ENCODE data around the gene C1QTNF6. TPM values are rescaled to one million over a fixed set of nuclear protein-coding genes. Genes with fewer than 3 reads are reported as not detected.

The C1QTNF6 gene
- total RNA-seq, 1 donor from 2014 or later, result 3.3 TPM

DNA sequence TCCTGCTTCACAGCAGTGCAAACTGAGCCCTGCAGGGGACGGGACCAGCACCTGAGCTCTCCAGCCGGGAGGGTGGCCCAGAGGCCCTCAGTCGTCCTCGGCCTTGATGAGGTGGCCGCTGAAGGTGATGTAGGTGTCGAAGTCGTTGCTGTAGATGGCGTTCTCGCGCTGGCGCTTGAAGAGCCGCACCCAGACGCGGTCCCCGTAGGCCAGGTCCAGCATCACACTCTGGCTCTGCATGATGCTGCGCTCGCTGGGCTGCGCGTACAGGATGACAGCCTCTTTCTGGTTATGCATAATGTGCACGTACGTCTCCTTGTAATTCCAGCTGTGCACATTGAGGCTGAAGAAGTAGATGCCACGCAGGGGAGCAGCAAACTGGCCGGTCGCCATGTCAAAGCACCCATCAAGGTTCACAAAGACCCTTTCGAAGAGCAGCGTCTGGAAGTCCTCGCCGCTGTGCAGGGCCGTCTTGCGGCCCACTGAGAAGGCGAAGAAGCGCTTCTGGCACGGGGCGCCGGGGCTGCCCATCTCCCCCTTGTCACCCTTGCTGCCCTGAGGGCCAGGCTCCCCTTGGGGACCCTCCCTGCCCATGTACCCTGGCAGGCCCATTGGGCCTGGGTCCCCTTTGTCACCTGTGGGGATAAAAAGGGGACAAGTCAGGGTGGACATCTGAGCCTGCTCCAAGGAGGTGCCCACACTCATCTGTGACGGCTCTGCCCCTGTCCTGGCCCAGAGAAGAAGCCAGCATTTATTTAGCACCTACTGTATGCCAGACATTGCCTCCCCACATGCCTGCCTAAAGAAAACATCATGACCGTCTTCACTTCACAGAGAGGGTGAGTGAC, 5.7 kb downstream of the C1QTNF6 start:
- no peak overlapping the region for H3K27ac Mint-ChIP-seq (ENCODE audit: unreplicated experiment)
- H3K4me1 Mint-ChIP-seq (ENCODE audit: low read depth, unreplicated experiment), result peaks cover 4% of the 10 kb centered on the region
- H3K36me3 Mint-ChIP-seq (ENCODE audit: unreplicated experiment), result no peaks in the 10 kb centered on the region
- no peak overlapping the region for H3K4me3 Mint-ChIP-seq (ENCODE audit: unreplicated experiment)
- peak; percentile 10 for DNase-seq
- H3K9me3 Mint-ChIP-seq (ENCODE audit: unreplicated experiment), result peaks cover 6% of the 10 kb centered on the region
- no peak for TF ChIP-seq CTCF (IDR thresholded peaks at IDR 0.05; ENCODE audit: partially characterized antibody, unreplicated experiment)
- H3K27me3 Mint-ChIP-seq (ENCODE audit: unreplicated experiment), result peaks cover 1% of the 10 kb centered on the region

- peaks cover 4% of the 10 kb centered on the region for H3K4me1 Mint-ChIP-seq (ENCODE audit: low read depth, unreplicated experiment)
- no peak overlapping the region for H3K4me3 Mint-ChIP-seq (ENCODE audit: unreplicated experiment)
- no peak for DNase-seq
- peaks cover 6% of the 10 kb centered on the region for H3K9me3 Mint-ChIP-seq (ENCODE audit: unreplicated experiment)
- TF ChIP-seq CTCF (IDR thresholded peaks at IDR 0.05; ENCODE audit: partially characterized antibody, unreplicated experiment), result no peak
- H3K27ac Mint-ChIP-seq (ENCODE audit: unreplicated experiment), result no peak overlapping the region
- H3K27me3 Mint-ChIP-seq (ENCODE audit: unreplicated experiment), result peaks cover 1% of the 10 kb centered on the region
- no peaks in the 10 kb centered on the region for H3K36me3 Mint-ChIP-seq (ENCODE audit: unreplicated experiment)
Measured at GRCh38 chr22:37181681-37182080, 6.4 kb downstream of the C1QTNF6 start.

DNA sequence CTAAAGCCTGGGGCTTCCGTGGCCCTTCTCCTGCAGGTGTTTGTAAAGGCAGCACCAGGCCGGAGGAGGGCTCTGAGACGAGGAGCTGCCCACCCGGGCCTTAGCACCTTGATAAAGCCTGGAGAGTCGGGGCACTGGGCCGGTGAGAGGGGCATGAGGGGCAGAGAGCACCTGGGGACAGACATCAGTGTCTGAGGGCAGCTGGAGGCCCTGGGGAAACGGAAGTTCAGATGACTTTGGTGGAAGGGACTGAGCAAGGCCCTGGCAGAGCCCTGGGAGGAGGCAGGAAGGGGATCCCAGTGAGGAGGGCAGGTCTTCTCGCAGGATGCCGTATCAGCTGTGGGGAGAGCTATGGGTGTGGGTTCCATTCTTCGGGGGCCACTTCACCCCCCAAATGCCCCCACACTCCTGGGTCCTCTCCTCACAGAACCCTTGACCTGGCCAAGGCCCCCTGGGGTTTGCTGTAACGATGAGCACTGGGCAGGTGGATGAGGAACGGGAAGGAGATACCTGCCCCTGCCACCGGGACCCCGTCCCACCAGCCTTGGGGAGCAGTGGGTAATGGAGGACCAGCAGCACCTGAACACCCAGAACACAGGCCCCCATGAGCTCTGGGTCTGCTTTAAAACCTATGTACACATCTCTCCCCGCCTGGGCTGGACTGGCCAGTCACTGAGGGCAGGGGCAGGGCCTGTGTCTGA, 7.4 kb downstream of the C1QTNF6 start:
- Mint-ChIP-seq H3K27me3 (ENCODE audit: unreplicated experiment) (peaks cover 4% of the 10 kb centered on the region), H3K27ac (ENCODE audit: unreplicated experiment) (no peak overlapping the region), H3K4me1 (ENCODE audit: low read depth, unreplicated experiment) (peaks cover 4% of the 10 kb centered on the region), H3K36me3 (ENCODE audit: unreplicated experiment) (no peaks in the 10 kb centered on the region), H3K4me3 (ENCODE audit: unreplicated experiment) (no peak overlapping the region), H3K9me3 (ENCODE audit: unreplicated experiment) (peaks cover 3% of the 10 kb centered on the region)
- DNase-seq, result peak; percentile 9
- TF ChIP-seq CTCF (IDR thresholded peaks at IDR 0.05; ENCODE audit: partially characterized antibody, unreplicated experiment), result no peak

GRCh38 chr22:37179622-37180420, 8.2 kb downstream of the C1QTNF6 start:
- Mint-ChIP-seq H3K4me1 (ENCODE audit: low read depth, unreplicated experiment) (peaks cover 4% of the 10 kb centered on the region), H3K9me3 (ENCODE audit: unreplicated experiment) (peaks cover 3% of the 10 kb centered on the region), H3K36me3 (ENCODE audit: unreplicated experiment) (no peaks in the 10 kb centered on the region), H3K4me3 (ENCODE audit: unreplicated experiment) (no peak overlapping the region), H3K27ac (ENCODE audit: unreplicated experiment) (no peak overlapping the region), H3K27me3 (ENCODE audit: unreplicated experiment) (peaks cover 4% of the 10 kb centered on the region)
- no peak for DNase-seq
- no peak for TF ChIP-seq CTCF (IDR thresholded peaks at IDR 0.05; ENCODE audit: partially characterized antibody, unreplicated experiment)

All from glutamatergic neuron (in vitro differentiated cells).